HK-2 (cell line): ENCODE data around the gene IGF2BP3.
"Not testable (repeated sequence)": the region's sequence is repeated elsewhere in the genome, so short reads cannot be mapped to it uniquely, and the experiment has no call there.

Experiments used
- DNase-seq: peaks from one replicate; pipeline ENCODE4 v3.0.0-alpha.2; 2018; ENCODE audit not compliant: unreplicated experiment

Gene IGF2BP3

GRCh38 chr7:23341846-23342598 lies 128.3 kb downstream of the IGF2BP3 start:
- DNase-seq, result no peak

DNA sequence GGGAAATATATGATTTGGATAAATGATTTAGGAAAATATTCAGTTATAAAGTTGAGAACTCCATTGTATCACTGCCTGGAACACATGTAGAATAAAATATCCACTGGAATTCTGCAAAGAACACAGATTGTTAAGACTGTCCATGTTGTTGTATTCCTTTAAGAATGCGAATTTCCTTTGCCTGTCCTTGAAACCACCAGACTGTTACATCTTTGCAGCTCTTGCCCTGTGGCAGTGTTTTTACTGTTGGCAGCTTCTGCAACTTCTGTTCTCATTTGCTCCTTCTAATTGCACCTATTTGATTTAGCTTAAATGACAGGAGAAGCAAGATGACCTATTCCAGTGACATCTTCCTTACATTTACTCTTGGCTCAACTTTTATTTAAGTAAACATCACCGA lies 131.4 kb downstream of the IGF2BP3 start:
- DNase-seq, result no peak

GRCh38 chr7:23338439-23338838 lies 131.9 kb downstream of the IGF2BP3 start:
- DNase-seq, result no peak

GRCh38 chr7:23337374-23337773 lies 132.9 kb downstream of the IGF2BP3 start:
- DNase-seq, result no peak

- DNase-seq, result no peak
Observed at GRCh38 chr7:23336799-23337283, 133.4 kb downstream of the IGF2BP3 start.

GRCh38 chr7:23336086-23336485 lies 134.2 kb downstream of the IGF2BP3 start:
- no peak for DNase-seq

GRCh38 chr7:23335621-23336020 lies 134.7 kb downstream of the IGF2BP3 start:
- DNase-seq, result peak; percentile 11

DNA sequence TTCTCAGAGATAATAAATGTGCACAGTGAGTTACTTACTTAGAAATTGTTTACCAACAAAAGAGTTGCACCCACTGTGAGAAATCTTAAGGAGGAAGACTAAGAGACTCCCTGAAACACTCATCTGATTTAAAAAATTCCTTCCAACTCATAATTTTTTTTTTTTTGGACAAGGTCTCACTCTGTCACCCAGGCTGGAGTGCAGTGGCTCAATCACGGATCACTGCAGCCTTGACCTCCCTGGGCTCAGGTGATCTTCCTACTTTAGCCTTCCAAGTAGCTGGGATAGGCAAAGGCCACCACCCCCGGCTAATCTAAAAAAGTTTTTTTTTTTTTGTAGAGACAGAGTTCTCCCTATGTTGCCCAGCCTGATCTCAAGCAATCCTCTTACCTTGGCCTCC lies 135.2 kb downstream of the IGF2BP3 start:
- no peak for DNase-seq

- peak; percentile 47 for DNase-seq
Observed at GRCh38 chr7:23334482-23335056, 135.7 kb downstream of the IGF2BP3 start.

DNA sequence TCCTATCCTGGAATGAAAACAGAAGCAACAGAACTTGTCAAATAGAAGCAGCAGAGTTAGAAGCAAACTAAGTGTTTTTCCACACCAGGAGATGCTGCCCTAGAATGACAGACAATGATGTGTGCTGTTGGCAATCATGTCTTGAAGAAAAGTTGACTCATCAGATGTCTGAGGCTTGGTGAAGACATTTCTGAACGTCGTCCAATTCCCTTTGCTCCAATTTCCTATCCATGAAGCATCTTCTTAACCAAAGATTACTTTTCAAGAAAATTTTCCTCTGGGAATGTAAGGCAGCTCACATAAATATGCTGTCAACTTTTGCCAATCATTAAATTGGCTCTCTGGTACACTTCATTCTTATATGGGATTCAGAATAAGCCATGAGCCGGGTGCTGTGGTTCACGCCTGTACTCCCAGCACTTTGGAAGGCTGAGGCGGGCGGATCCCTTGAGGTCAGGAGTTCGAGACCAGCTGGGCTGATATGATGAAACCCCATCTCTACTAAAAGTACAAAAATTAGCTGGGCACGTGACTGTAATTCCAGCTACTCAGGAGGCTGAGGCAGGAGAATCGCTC lies 136.5 kb downstream of the IGF2BP3 start:
- DNase-seq, result peak; percentile 49

DNA sequence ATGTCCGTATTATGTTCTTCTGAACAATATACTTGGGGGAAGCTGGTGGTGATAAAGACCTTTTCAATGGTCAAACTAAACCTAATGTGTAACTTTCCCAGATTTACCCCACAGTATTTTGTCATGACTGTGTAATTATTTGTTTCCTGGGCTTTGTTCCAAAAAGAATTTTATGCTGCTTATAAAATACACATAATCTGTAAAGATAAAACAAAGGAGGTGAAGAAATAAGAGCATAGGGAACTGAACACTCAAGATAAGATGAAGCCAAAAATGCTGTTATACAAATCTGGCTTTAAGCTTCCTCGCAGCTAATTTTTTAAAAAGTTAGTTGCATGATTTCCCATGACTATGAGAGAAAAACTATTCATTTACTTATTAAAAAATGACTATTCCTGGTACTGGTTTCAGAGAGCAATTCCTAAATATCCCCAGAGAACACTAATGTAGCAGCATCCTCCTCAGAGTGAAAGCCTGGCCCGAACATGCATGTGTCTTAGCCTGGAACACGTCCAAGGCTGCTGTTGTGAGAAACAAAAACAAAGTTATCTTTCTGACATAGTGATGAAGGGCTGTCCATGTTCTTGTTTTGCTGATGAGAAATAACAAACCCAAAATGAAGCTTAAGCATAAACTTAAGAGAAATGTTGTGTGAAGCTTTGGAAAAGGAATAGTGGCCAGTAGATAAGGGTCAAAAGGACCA lies 137.2 kb downstream of the IGF2BP3 start:
- no peak for DNase-seq

DNA sequence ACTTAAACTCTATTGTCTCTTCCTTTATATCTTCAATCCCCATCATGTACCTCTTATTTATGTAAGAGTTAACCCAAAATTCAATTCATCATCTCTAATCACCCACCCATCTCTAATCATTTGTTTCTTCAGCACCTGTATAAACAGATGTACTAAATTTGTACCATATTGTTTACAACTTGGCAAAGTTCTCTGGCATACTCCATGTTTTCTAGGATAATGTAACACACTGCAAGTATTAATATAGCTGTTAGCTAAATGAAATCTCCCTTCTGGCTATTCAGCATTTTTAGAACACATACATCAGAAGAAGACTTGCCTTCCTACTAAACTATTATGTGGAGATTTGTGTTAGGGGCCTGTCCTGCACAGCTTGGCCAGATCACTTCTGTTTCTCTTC lies 138.1 kb downstream of the IGF2BP3 start:
- DNase-seq, result no peak

GRCh38 chr7:23331132-23331531 lies 139.2 kb downstream of the IGF2BP3 start:
- DNase-seq, result no peak

GRCh38 chr7:23315366-23315765 lies 154.9 kb downstream of the IGF2BP3 start:
- DNase-seq, result no peak

GRCh38 chr7:23312141-23312540 lies 158.2 kb downstream of the IGF2BP3 start:
- DNase-seq, result not testable (repeated sequence)

GRCh38 chr7:23308754-23309153 lies 161.5 kb downstream of the IGF2BP3 start:
- no peak for DNase-seq

- no peak for DNase-seq
Observed at GRCh38 chr7:23306936-23307521, 163.3 kb downstream of the IGF2BP3 start.

DNA sequence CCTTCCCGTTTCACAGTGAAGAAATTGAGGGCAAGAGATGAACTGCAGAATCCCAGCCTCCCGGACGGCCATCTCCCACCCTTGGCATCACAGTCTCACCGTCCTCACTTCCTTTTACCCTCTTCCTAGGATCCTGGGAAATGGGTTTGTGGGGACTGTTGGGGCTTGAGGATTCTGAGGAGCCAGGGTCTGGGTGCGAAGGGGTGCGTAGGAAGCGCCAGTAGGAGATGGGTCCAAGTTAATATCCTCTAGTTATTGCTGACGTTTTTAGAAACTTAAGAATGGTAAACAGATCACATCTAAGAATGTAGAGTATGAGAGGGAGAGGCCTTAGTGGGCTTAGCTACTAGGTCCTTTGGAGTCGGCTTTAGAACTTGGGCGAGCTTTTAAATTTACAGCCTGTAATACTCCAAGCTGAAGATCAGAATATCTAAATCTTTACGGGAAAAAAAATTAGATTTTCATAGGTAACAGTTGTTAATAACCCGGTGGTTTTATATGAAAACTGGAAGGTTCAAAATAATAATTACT lies 170.5 kb downstream of the IGF2BP3 start:
- DNase-seq, result peak; percentile 40

GRCh38 chr7:23298885-23299769 lies 171.2 kb downstream of the IGF2BP3 start, which contains the start of gene MALSU1:
Gene MALSU1 (plus strand): TSS chr7:23299339. CDS start chr7:23299353, 14 bp downstream.
- peak; percentile 95 for DNase-seq

GRCh38 chr7:23298141-23298881 lies 172.0 kb downstream of the IGF2BP3 start:
- no peak for DNase-seq
